Lower lobe of right lung (tissue), 2 donors: Measurements from ENCODE around the gene SULT1B1. TPM values are rescaled to one million over a fixed set of nuclear protein-coding genes. Genes with fewer than 3 reads are reported as not detected.
A peak's percentile ranks its signal among the peaks of the same experiment; 100 is the strongest.
"Not testable (repeated sequence)": the region's sequence is repeated elsewhere in the genome, so short reads cannot be mapped to it uniquely, and the experiment has no call there.

Source experiments
- ATAC-seq, 2 donors: fragments of 200-7000 bp; cut with Tn5 transposase; one replicate each; pipeline ENCODE4 v1.9.1; 2020 to 2022; ENCODE audit warnings: mild to moderate bottlenecking in 2 of 2, moderate library complexity in 2 of 2
- DNase-seq: peaks from one replicate; pipeline ENCODE4 v3.0.0-alpha.2; 2020
- H3K27ac ChIP-seq: fragments of 200-600 bp; one replicate; pipeline ENCODE4 v1.8.0; 2022
- H3K27me3 ChIP-seq: fragments of 200-600 bp; one replicate; pipeline ENCODE4 v1.8.0; 2022; ENCODE audit warnings: low read depth
- H3K36me3 ChIP-seq: fragments of 200-600 bp; one replicate; pipeline ENCODE4 v1.8.0; 2022; ENCODE audit warnings: mild to moderate bottlenecking
- H3K4me1 ChIP-seq: fragments of 200-600 bp; one replicate; pipeline ENCODE4 v1.8.0; 2022
- H3K4me3 ChIP-seq: fragments of 200-600 bp; one replicate; pipeline ENCODE4 v1.8.0; 2022; ENCODE audit warnings: mild to moderate bottlenecking
- H3K9me3 ChIP-seq: fragments of 200-600 bp; one replicate; pipeline ENCODE4 v1.8.0; 2022
- intact Hi-C: fragments of 100-400 bp; cut with DNase I; formaldehyde crosslinking; loops from one replicate; pipeline ENCODE4 v1.11.0; 2022
- total RNA-seq: library from RNA; stranded (reverse); fragmentation: NEBNext Ultra II Directional; extraction: Animal tissue kit (Norgen Biotek cat#: 25700); gene quantifications from one replicate; pipeline ENCODE4 v1.2.1, GENCODE V29; 2021
- TF ChIP-seq, protein P1 (sequence below): fragments of 200-600 bp; IDR thresholded peaks from one replicate; pipeline ENCODE4 v1.8.0; 2022; ENCODE audit warnings: antibody characterized with exemption, mild to moderate bottlenecking
- donor health status: DM: no; HTN: yes; CAD: no; lungs with severe emphysema.

Gene SULT1B1
- total RNA-seq, 1 donor from 2014 or later = 10.9 TPM

DNA sequence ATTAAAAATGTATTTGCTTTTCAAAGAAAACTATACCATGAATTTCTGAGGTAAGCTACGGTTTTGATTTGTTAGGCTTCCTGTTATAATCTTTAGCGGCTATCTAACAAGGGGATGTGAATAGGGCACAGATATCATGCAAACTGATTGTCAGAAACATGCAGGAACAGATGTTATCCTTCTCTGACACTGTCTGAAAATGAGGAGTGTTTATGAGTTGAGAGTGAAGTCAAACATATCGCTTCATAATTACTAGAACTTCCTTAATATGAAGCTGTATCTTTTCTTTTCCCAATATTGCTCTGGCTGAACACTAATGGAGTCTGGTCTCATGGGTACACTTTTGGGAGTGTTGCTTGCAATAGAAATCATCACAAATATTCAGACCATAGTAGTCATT is 16.3 kb upstream of the SULT1B1 start:
- no peaks in the 10 kb centered on the region for H3K9me3 ChIP-seq
- no peak overlapping the region for H3K27ac ChIP-seq
- DNase-seq (no peak), ATAC-seq (peak; percentile 24 to 34)
- no peaks in the 10 kb centered on the region for H3K36me3 ChIP-seq
- no peaks in the 10 kb centered on the region for H3K27me3 ChIP-seq
- intact Hi-C loops = no loop called here
- TF ChIP-seq, protein P1, sequence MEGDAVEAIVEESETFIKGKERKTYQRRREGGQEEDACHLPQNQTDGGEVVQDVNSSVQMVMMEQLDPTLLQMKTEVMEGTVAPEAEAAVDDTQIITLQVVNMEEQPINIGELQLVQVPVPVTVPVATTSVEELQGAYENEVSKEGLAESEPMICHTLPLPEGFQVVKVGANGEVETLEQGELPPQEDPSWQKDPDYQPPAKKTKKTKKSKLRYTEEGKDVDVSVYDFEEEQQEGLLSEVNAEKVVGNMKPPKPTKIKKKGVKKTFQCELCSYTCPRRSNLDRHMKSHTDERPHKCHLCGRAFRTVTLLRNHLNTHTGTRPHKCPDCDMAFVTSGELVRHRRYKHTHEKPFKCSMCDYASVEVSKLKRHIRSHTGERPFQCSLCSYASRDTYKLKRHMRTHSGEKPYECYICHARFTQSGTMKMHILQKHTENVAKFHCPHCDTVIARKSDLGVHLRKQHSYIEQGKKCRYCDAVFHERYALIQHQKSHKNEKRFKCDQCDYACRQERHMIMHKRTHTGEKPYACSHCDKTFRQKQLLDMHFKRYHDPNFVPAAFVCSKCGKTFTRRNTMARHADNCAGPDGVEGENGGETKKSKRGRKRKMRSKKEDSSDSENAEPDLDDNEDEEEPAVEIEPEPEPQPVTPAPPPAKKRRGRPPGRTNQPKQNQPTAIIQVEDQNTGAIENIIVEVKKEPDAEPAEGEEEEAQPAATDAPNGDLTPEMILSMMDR = no peak
- no peak overlapping the region for H3K4me3 ChIP-seq
- no peaks in the 10 kb centered on the region for H3K4me1 ChIP-seq

DNA sequence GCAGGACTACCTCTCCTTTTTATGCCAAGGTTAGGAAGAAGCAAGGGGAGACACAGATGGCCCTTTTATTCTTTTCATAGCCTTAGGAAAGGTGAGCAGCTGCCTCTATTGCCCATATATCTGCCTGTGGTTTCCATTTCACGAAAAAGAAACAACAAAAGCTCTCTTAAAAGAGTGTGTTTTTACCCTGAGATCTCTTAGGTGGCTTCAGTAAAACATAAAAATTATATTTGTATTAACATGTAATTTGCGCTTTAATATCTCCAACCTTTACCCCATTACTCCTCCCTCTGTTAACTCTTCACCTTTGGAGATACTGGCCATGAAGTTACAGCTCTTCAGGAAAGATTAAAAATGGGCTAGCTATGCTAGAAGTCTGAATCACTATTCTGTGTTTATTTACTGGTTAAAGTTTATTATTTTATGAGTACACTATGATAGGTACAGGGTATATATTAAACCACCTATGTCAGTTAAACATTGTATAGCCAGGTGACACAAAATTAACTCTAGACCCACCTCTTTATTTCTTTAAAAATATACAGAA is 15.0 kb upstream of the SULT1B1 start:
- Histone ChIP-seq H3K36me3 (no peaks in the 10 kb centered on the region), H3K4me1 (no peaks in the 10 kb centered on the region), H3K4me3 (no peak overlapping the region), H3K27ac (no peak overlapping the region), H3K27me3 (no peaks in the 10 kb centered on the region), H3K9me3 (no peaks in the 10 kb centered on the region)
- DNase-seq (no peak), ATAC-seq (no peak)
- intact Hi-C loops = no loop called here
- TF ChIP-seq, protein P1 = no peak

DNA sequence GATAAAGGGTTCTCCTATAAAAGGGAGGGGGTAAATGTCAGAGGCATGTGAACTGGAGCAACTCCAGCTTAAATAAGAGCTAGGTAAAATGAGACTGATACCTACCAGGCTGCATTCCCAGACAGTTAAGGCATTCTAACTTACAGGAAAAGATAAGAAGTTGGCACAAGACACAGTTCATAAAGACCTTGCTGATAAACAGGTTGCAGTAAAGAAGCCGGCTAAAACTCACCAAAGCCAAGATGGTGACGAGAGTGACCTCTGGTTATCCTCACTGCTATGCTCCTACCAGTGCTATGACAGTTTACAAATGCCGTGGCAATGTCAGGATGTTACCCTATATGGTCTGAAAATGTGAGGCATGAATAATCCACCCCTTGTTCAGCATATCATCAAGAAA is 13.1 kb upstream of the SULT1B1 start:
- DNase-seq = no peak

DNA sequence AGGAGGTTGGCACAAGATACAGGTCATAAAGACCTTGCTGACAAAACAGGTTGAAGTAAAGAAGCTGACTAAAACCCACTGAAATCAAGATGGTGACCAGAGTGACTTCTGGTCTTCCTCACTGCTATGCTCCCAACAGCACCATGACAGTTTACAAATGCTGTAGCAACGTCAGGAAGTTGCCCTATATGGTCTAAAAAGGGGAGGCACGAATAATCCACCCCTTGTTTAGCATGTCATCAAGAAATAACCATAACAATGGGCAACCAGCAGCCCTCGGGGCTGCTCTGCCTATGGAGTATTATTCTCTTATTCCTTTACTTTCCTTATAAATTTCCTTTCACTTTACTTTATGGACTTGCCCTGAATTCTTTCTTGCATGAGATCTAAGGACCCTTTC is 8.1 kb upstream of the SULT1B1 start:
- H3K27me3 ChIP-seq, H3K27ac ChIP-seq, DNase-seq, intact Hi-C loops, H3K36me3 ChIP-seq, H3K4me3 ChIP-seq, H3K9me3 ChIP-seq, H3K4me1 ChIP-seq, ATAC-seq: not testable (repeated sequence)

More for the DNA sequence above, 13.1 kb upstream of the SULT1B1 start:
- no peak overlapping the region for H3K27ac ChIP-seq
- no peaks in the 10 kb centered on the region for H3K36me3 ChIP-seq
- no peaks in the 10 kb centered on the region for H3K4me1 ChIP-seq
- no peaks in the 10 kb centered on the region for H3K9me3 ChIP-seq
- intact Hi-C loops = no loop called here
- no peak overlapping the region for H3K4me3 ChIP-seq
- H3K27me3 ChIP-seq = no peaks in the 10 kb centered on the region
- peak in 1 of 2 donors; percentile 56 for ATAC-seq
- TF ChIP-seq, protein P1 = no peak

DNA sequence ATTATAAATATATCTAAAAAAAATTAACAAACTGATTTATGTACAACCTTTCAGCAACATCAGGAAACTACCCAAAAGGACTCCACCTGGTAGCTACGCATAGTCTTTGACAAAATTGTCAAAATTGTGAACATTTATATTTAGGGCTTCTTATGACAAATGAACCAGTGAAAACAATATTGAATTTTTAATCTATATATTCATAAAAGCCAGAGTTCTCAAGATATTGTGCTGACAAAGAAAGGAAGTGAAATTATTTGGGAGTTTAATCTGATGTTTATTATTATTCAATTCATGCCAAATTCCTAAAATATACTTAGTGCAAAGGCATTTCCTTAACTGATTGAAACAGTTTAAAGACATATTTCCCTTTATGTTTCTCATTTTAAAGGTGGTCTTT is 5.3 kb upstream of the SULT1B1 start:
- intact Hi-C loops = no loop called here
- TF ChIP-seq, protein P1 = no peak
- H3K4me3 ChIP-seq = no peak overlapping the region
- DNase-seq = no peak
- H3K36me3 ChIP-seq = no peaks in the 10 kb centered on the region
- H3K27ac ChIP-seq = no peak overlapping the region
- H3K4me1 ChIP-seq = no peaks in the 10 kb centered on the region
- H3K27me3 ChIP-seq = no peaks in the 10 kb centered on the region
- no peak for ATAC-seq
- no peaks in the 10 kb centered on the region for H3K9me3 ChIP-seq

DNA sequence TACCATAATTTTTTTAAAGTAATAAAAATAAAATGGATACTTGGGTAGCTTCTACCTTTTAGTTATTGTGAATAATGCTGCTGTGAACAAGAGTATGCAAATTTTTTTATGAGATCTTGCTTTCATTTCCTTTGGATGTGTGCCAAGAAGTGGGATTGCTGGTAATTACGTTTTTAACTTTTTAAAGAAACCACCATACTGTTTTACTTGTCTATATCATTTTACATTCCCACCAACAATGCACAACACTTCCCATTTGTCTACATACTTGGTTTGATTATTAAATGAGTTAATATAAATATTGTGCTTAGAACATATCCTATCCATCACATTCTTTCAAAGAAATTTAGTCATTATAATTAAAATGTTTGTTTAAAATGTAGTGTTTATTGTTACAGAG is 3.9 kb upstream of the SULT1B1 start:
- H3K4me1 ChIP-seq = no peaks in the 10 kb centered on the region
- H3K36me3 ChIP-seq = no peaks in the 10 kb centered on the region
- intact Hi-C loops = no loop called here
- H3K27ac ChIP-seq = no peak overlapping the region
- DNase-seq = no peak
- no peak for ATAC-seq
- H3K4me3 ChIP-seq = no peak overlapping the region
- TF ChIP-seq, protein P1 = no peak
- H3K9me3 ChIP-seq = no peaks in the 10 kb centered on the region
- no peaks in the 10 kb centered on the region for H3K27me3 ChIP-seq
